Neural cell (in vitro differentiated cells): ENCODE results near the gene ZSCAN31. TPM values are rescaled to one million over a fixed set of nuclear protein-coding genes. Genes with fewer than 3 reads are reported as not detected.
A peak's percentile ranks its signal among the peaks of the same experiment; 100 is the strongest.

Experiments used
- H2AFZ ChIP-seq: fragments of 200-600, 300-800 bp; sonication (generic), shearing (Covaris generic); 2 replicates; pipeline ENCODE4 v1.6.0; 2014; ENCODE audit warnings: low read depth, mild to moderate bottlenecking, antibody characterized with exemption, low read length, moderate library complexity
- H3F3A ChIP-seq: fragments of 200-600 bp; shearing (Covaris generic); 2 replicates; pipeline ENCODE4 v1.6.1; 2016; ENCODE audit warnings: mild to moderate bottlenecking, moderate library complexity, mixed read lengths, antibody characterized with exemption, low read length; ENCODE audit not compliant: insufficient read depth, poor library complexity, severe bottlenecking
- H3K27ac ChIP-seq: fragments of 200-600, 300-800 bp; sonication (generic), shearing (Covaris generic); 2 replicates; pipeline ENCODE4 v1.5.1; 2014; ENCODE audit warnings: mild to moderate bottlenecking, low read length, moderate library complexity
- H3K27me3 ChIP-seq: fragments of 300-800, 200-600 bp; sonication (generic), shearing (Covaris generic); 2 replicates; pipeline ENCODE4 v1.6.0; 2014; ENCODE audit warnings: mild to moderate bottlenecking, low read depth, low read length, moderate library complexity; ENCODE audit not compliant: insufficient read depth
- H3K36me3 ChIP-seq: fragments of 300-800, 200-600 bp; sonication (generic), shearing (Covaris generic); 2 replicates; pipeline ENCODE4 v1.5.1; 2014; ENCODE audit warnings: mild to moderate bottlenecking, antibody characterized with exemption, low read length, moderate library complexity; ENCODE audit not compliant: insufficient read depth
- H3K4me2 ChIP-seq: fragments of 300-800, 200-600 bp; sonication (generic), shearing (Covaris generic); 2 replicates; pipeline ENCODE4 v1.6.0; 2014; ENCODE audit warnings: mild to moderate bottlenecking, low read length
- H3K4me3 ChIP-seq: fragments of 300-800, 200-600 bp; sonication (generic), shearing (Covaris generic); 2 replicates; pipeline ENCODE4 v1.5.1; 2014; ENCODE audit warnings: mild to moderate bottlenecking, low read length, moderate library complexity
- H3K79me2 ChIP-seq: fragments of 200-600 bp; shearing (Covaris generic); replicated peaks from 2 replicates; pipeline ENCODE4 v1.6.0; 2014; ENCODE audit warnings: mild to moderate bottlenecking, low read length, moderate library complexity; ENCODE audit not compliant: insufficient read depth
- H3K9ac ChIP-seq: fragments of 300-800, 200-600 bp; sonication (generic), shearing (Covaris generic); 2 replicates; pipeline ENCODE4 v1.6.1; 2016; ENCODE audit warnings: mild to moderate bottlenecking, low read length, mixed read lengths
- H3K9me2 ChIP-seq: fragments of 200-600 bp; shearing (Covaris generic); 2 replicates; pipeline ENCODE4 v1.6.1; 2016; ENCODE audit warnings: mild to moderate bottlenecking, low read length, mixed read lengths; ENCODE audit not compliant: insufficient read depth
- H3K9me3 ChIP-seq: fragments of 200-600, 300-800 bp; sonication (generic), shearing (Covaris generic); 2 replicates; pipeline ENCODE4 v1.6.1; 2016; ENCODE audit warnings: mild to moderate bottlenecking, mixed run types, low read length, moderate library complexity, mixed read lengths
- H4K20me1 ChIP-seq: fragments of 200-600 bp; shearing (Covaris generic); 2 replicates; pipeline ENCODE4 v1.6.1; 2016; ENCODE audit warnings: mild to moderate bottlenecking, mixed run types; ENCODE audit not compliant: insufficient read depth
- EP300 ChIP-seq: fragments of 450-650 bp; conservative IDR thresholded peaks from 2 replicates; pipeline ENCODE4 v1.6.1; 2014; ENCODE audit warnings: antibody characterized with exemption, mild to moderate bottlenecking, moderate library complexity; ENCODE audit not compliant: poor library complexity, severe bottlenecking
- EZH2 ChIP-seq: fragments of 200-600, 300-800 bp; shearing (Covaris generic), sonication (generic); IDR thresholded peaks from 2 replicates; pipeline ENCODE4 v1.6.1; 2014; ENCODE audit warnings: antibody characterized with exemption, low read length, borderline replicate concordance, mild to moderate bottlenecking; ENCODE audit not compliant: insufficient read depth, poor library complexity, severe bottlenecking
- MXI1 ChIP-seq: fragments of 450-650 bp; conservative IDR thresholded peaks from 2 replicates; pipeline ENCODE4 v1.6.1; 2014; ENCODE audit warnings: antibody characterized with exemption, mild to moderate bottlenecking; ENCODE audit not compliant: poor library complexity, severe bottlenecking
- POLR2AphosphoS5 ChIP-seq: IDR thresholded peaks from 2 replicates; pipeline ENCODE4 v1.6.1; 2012
- RAD21 ChIP-seq: fragments of 450-650 bp; conservative IDR thresholded peaks from 2 replicates; pipeline ENCODE4 v1.6.1; 2014; ENCODE audit warnings: antibody characterized with exemption, mild to moderate bottlenecking, moderate library complexity
- SMC3 ChIP-seq: fragments of 450-650 bp; conservative IDR thresholded peaks from 2 replicates; pipeline ENCODE4 v1.6.1; 2014; ENCODE audit warnings: antibody characterized with exemption, mild to moderate bottlenecking, moderate library complexity; ENCODE audit not compliant: poor library complexity
- TAF1 ChIP-seq: IDR thresholded peaks from 2 replicates; pipeline ENCODE4 v1.6.1; 2012; ENCODE audit warnings: low read depth
- polyA plus RNA-seq: library from polyadenylated mRNA; depleted of rRNA; stranded (reverse); fragments of >200 nt; gene quantifications from 2 replicates; pipeline ENCODE4 v1.2.3, GENCODE V29; 2014
- TF ChIP-seq, protein P1 (sequence below): fragments of 450-650 bp; IDR thresholded peaks from 2 replicates; pipeline ENCODE4 v1.5.1; 2014; ENCODE audit warnings: antibody characterized with exemption, mild to moderate bottlenecking, moderate library complexity; ENCODE audit not compliant: poor library complexity, severe bottlenecking
- TF ChIP-seq, protein P2 (sequence below): IDR thresholded peaks from 2 replicates; pipeline ENCODE4 v1.6.1; 2012; ENCODE audit warnings: borderline replicate concordance

ZSCAN31 gene
- polyA plus RNA-seq, 1 donor from 2014 or later = 2.6 TPM

DNA sequence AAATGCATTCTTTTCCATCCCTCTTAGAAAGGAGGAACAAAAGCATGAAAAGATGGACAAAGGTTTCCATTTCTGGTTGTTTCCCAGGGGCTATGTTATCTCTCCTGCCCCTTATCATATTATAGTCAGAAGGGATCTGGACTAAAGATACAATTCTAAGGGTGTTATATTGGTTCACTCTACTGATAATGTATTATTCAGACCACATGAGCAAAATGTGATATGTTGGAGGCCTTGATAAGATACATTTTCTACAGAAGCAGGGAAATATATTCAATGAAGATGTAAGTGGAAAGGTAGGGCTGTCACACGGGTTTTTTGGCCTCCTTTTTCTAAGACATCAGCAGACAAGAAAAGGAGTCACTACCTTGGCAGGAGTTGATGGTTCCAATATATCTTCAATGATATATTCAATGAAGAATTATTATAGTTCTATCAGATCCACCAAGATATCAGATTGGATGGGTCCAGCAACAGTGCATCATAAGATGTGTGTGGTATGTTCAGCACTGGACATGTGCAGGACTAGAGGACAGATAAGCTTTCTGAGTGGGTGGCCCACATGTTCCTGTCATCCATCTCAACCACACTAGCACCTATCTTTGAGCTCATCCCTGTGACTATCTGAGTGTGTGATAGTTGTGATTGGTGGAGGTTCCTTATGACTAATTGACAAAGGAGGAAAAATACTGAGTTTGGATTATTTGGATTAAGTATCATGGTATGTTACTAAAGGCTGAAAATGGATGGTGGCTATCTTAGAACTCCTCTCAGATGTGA is 8.1 kb upstream of the ZSCAN31 start:
- H3K9me3 ChIP-seq = no peaks in the 10 kb centered on the region
- H3K9ac ChIP-seq = no peak overlapping the region
- no peaks in the 10 kb centered on the region for H3F3A ChIP-seq
- peaks cover under 1% of the 10 kb centered on the region for H3K79me2 ChIP-seq
- H2AFZ ChIP-seq = no peak overlapping the region
- H3K4me3 ChIP-seq = no peak overlapping the region
- H3K27ac ChIP-seq = no peak overlapping the region
- H3K4me2 ChIP-seq = no peak overlapping the region
- TF ChIP-seq TAF1 (no peak), RAD21 (no peak), SMC3 (no peak), MXI1 (no peak), POLR2AphosphoS5 (no peak), EP300 (no peak), EZH2 (no peak)
- no peaks in the 10 kb centered on the region for H3K36me3 ChIP-seq
- no peaks in the 10 kb centered on the region for H3K27me3 ChIP-seq
- no peaks in the 10 kb centered on the region for H4K20me1 ChIP-seq
- H3K9me2 ChIP-seq = no peaks in the 10 kb centered on the region

DNA sequence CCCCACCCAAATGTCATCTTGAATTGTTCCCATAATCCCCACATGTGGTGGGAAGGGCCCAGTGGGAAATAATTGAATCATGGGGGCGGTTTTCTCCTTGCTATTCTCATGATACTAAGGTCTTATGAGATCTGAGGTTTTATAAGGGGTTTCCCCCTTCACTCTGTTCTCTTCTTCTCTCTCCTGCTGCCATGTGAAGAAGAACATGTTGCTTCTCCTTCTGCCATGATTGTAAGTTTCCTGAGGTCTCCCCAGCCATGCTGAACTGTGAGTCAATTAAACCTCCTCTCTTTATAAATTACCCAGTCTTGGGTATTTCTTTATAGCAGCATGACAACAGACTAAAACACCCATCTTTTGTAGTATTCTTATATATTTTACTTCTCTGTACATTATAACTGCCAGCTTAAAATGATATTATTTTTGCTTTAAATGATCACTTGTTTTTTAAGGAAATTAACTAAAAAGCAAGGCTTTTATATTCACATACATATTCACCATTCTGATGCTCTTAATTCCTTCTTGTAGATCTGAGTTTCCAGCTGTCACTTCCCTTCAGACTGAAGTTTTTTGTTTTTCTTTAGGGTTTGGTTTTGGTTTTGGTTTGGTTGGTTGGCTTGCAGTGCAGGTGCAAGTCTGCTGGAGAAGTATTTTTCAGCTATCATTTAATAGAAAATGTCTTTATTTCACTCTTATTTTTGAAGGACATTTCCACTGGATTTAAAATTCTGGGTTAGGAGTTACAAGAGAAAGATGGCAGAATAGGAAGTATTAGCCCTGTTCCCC is 4.6 kb upstream of the ZSCAN31 start:
- H3K4me2 ChIP-seq = no peak overlapping the region
- peaks cover 13% of the 10 kb centered on the region for H3K79me2 ChIP-seq
- H3K9me3 ChIP-seq = no peaks in the 10 kb centered on the region
- no peaks in the 10 kb centered on the region for H4K20me1 ChIP-seq
- H3K27ac ChIP-seq = no peak overlapping the region
- TF ChIP-seq RAD21 (no peak), MXI1 (no peak), EP300 (no peak), EZH2 (no peak), POLR2AphosphoS5 (no peak), SMC3 (no peak)
- TF ChIP-seq, protein P1, sequence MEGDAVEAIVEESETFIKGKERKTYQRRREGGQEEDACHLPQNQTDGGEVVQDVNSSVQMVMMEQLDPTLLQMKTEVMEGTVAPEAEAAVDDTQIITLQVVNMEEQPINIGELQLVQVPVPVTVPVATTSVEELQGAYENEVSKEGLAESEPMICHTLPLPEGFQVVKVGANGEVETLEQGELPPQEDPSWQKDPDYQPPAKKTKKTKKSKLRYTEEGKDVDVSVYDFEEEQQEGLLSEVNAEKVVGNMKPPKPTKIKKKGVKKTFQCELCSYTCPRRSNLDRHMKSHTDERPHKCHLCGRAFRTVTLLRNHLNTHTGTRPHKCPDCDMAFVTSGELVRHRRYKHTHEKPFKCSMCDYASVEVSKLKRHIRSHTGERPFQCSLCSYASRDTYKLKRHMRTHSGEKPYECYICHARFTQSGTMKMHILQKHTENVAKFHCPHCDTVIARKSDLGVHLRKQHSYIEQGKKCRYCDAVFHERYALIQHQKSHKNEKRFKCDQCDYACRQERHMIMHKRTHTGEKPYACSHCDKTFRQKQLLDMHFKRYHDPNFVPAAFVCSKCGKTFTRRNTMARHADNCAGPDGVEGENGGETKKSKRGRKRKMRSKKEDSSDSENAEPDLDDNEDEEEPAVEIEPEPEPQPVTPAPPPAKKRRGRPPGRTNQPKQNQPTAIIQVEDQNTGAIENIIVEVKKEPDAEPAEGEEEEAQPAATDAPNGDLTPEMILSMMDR = no peak
- H3K9me2 ChIP-seq = no peaks in the 10 kb centered on the region
- H2AFZ ChIP-seq = no peak overlapping the region
- H3K9ac ChIP-seq = no peak overlapping the region
- no peaks in the 10 kb centered on the region for H3K27me3 ChIP-seq
- H3K36me3 ChIP-seq = no peaks in the 10 kb centered on the region
- H3F3A ChIP-seq = peaks cover 15% of the 10 kb centered on the region
- H3K4me3 ChIP-seq = no peak overlapping the region

DNA sequence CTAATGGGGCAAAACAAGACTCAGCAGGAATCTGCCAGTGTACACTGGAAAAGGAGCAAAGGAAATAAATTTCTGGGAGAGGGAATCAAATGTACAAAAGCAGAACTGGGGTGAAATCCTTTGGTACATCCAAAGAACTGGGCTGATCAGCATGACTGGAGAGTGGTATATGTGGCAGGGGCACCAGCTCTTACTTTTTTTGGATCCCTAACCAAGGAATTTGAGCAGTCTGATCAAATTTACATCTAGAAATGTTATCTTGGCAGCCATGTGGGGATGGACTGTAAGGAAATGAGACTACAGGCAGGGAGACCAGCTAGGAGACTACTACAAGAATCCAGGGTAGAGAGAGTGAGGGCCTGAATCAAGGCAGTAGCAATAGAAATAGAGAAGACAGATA is 1.2 kb upstream of the ZSCAN31 start:
- H3K9me2 ChIP-seq = no peaks in the 10 kb centered on the region
- H3K27me3 ChIP-seq = no peaks in the 10 kb centered on the region
- no peaks in the 10 kb centered on the region for H3K9me3 ChIP-seq
- H4K20me1 ChIP-seq = no peaks in the 10 kb centered on the region
- H3K4me2 ChIP-seq = peak overlapping the region; percentile 99
- H3K79me2 ChIP-seq = peaks cover 13% of the 10 kb centered on the region
- H3K4me3 ChIP-seq = peak overlapping the region; percentile 69
- peak overlapping the region; percentile 97 for H3K9ac ChIP-seq
- H3K36me3 ChIP-seq = no peaks in the 10 kb centered on the region
- peak; percentile 73 for TF ChIP-seq POLR2AphosphoS5
- TF ChIP-seq TAF1 = peak; percentile 17
- no peak for TF ChIP-seq MXI1
- TF ChIP-seq, protein P2, sequence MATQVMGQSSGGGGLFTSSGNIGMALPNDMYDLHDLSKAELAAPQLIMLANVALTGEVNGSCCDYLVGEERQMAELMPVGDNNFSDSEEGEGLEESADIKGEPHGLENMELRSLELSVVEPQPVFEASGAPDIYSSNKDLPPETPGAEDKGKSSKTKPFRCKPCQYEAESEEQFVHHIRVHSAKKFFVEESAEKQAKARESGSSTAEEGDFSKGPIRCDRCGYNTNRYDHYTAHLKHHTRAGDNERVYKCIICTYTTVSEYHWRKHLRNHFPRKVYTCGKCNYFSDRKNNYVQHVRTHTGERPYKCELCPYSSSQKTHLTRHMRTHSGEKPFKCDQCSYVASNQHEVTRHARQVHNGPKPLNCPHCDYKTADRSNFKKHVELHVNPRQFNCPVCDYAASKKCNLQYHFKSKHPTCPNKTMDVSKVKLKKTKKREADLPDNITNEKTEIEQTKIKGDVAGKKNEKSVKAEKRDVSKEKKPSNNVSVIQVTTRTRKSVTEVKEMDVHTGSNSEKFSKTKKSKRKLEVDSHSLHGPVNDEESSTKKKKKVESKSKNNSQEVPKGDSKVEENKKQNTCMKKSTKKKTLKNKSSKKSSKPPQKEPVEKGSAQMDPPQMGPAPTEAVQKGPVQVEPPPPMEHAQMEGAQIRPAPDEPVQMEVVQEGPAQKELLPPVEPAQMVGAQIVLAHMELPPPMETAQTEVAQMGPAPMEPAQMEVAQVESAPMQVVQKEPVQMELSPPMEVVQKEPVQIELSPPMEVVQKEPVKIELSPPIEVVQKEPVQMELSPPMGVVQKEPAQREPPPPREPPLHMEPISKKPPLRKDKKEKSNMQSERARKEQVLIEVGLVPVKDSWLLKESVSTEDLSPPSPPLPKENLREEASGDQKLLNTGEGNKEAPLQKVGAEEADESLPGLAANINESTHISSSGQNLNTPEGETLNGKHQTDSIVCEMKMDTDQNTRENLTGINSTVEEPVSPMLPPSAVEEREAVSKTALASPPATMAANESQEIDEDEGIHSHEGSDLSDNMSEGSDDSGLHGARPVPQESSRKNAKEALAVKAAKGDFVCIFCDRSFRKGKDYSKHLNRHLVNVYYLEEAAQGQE = peak; percentile 28
- H3F3A ChIP-seq = peaks cover 15% of the 10 kb centered on the region
- peak overlapping the region; percentile 100 for H3K27ac ChIP-seq
- H2AFZ ChIP-seq = no peak overlapping the region
